K562 (cell line): Measurements from ENCODE around the gene GAD1. TPM values are rescaled to one million over a fixed set of nuclear protein-coding genes. Genes with fewer than 3 reads are reported as not detected.

Source experiments
- ATAC-seq: fragments of 200-7000 bp; cut with Tn5 transposase; 3 replicates; pipeline ENCODE4 v1.9.1; 2020; ENCODE audit warnings: moderate library complexity
- BruUV-seq: library from RNA; stranded (reverse); fragments of 400-500 nt; replicated peaks from 2 replicates; lab custom pipeline; 2021; lab: Mats Ljungman, UMichigan
- CTCF ChIA-PET: fragments of 300-600 bp; formaldehyde crosslinking; extraction: SDS; loops from one replicate; lab custom pipeline; 2021; ENCODE audit warnings: low intra/inter-chr PET ratio; lab: Yijun Ruan, JAX
- POLR2A ChIA-PET: fragments of 300-600, 350-650 bp; sonication (Branson Sonifier 250); formaldehyde crosslinking; extraction: SDS; loops from one replicate; lab custom pipeline; 2021; ENCODE audit warnings: antibody characterized with exemption, inconsistent platforms; lab: Yijun Ruan, JAX
- DNase-seq, 4 experiments: peaks; one replicate each; pipeline versions ENCODE4 v3.0.0 to v3.0.0-alpha.2; 2011 to 2018; ENCODE audit warnings: low spot score in 3 of 4, mixed read lengths in 3 of 4; ENCODE audit errors: extremely low read depth in 1 of 4
- FAIRE-seq: peaks from 2 replicates; lab custom pipeline; 2011; peaks lifted over from hg19 to GRCh38; lab: Jason Lieb, UNC
- H2AFZ ChIP-seq: 2 replicates; pipeline ENCODE4 v1.6.0; 2011; ENCODE audit warnings: low read depth, low read length, control low read depth, inconsistent platforms
- H3K27ac ChIP-seq: fragments of 200-600 bp; 3 replicates; pipeline ENCODE4 v1.8.0; 2011; ENCODE audit warnings: low read depth, mild to moderate bottlenecking, control low read depth, inconsistent platforms, low read length, moderate library complexity, mixed read lengths; ENCODE audit errors: extremely low read depth
- H3K27me3 ChIP-seq, 2 experiments: fragments of 300-600 bp in 1 of 2; 2 replicates in 1 of 2; 3 replicates in 1 of 2; pipeline versions ENCODE4 v1.6.0 to v1.8.0; 2011; ENCODE audit warnings: inconsistent platforms in 2 of 2, low read length in 2 of 2, mild to moderate bottlenecking in 1 of 2, mixed read lengths in 1 of 2, moderate library complexity in 1 of 2; ENCODE audit not compliant: control insufficient read depth in 2 of 2, insufficient read depth in 2 of 2
- H3K36me3 ChIP-seq: fragments of 300-600 bp; 3 replicates; pipeline ENCODE4 v1.8.0; 2011; ENCODE audit warnings: mild to moderate bottlenecking, low read length, inconsistent platforms; ENCODE audit not compliant: control insufficient read depth, insufficient read depth
- H3K4me1 ChIP-seq, 2 experiments: fragments of 200-600 bp in 1 of 2; replicated peaks in 1 of 2; 2 replicates in 1 of 2; 3 replicates in 1 of 2; pipeline versions ENCODE4 v1.5.1 to v1.8.0; 2011; ENCODE audit warnings: inconsistent platforms in 2 of 2, low read length in 2 of 2, mild to moderate bottlenecking in 1 of 2, mixed read lengths in 1 of 2, moderate library complexity in 1 of 2; ENCODE audit not compliant: control insufficient read depth in 2 of 2, insufficient read depth in 2 of 2
- H3K4me2 ChIP-seq: 2 replicates; pipeline ENCODE4 v1.6.1; 2011; ENCODE audit warnings: low read length, control low read depth, inconsistent platforms, mixed read lengths; ENCODE audit not compliant: insufficient read depth
- H3K4me3 ChIP-seq: fragments of 200-600 bp; sonication (generic), shearing (Covaris generic); 2 replicates; pipeline ENCODE4 v1.5.1; 2016; ENCODE audit warnings: control low read depth, inconsistent platforms
- H3K79me2 ChIP-seq: fragments of 200-600 bp; 3 replicates; pipeline ENCODE4 v1.8.0; 2011; ENCODE audit warnings: low read length, inconsistent platforms; ENCODE audit not compliant: control insufficient read depth, insufficient read depth
- H3K9ac ChIP-seq, 2 experiments: 2 replicates each; pipeline versions ENCODE4 v1.6.0 to v1.6.1; 2011; ENCODE audit warnings: low read depth in 2 of 2, low read length in 2 of 2, control low read depth in 1 of 2, inconsistent platforms in 1 of 2, mild to moderate bottlenecking in 1 of 2, mixed read lengths in 1 of 2; ENCODE audit not compliant: insufficient read depth in 1 of 2
- H3K9me1 ChIP-seq: one replicate; pipeline ENCODE4 v1.6.0; 2011; ENCODE audit warnings: inconsistent platforms, mild to moderate bottlenecking, low read length, moderate library complexity; ENCODE audit not compliant: control insufficient read depth, insufficient read depth
- H3K9me3 ChIP-seq: replicated peaks from 2 replicates; pipeline ENCODE4 v1.5.1; 2011; ENCODE audit warnings: low read depth, low read length, inconsistent platforms; ENCODE audit not compliant: control insufficient read depth, insufficient read depth
- H4K20me1 ChIP-seq: replicated peaks from 2 replicates; pipeline ENCODE4 v1.6.1; 2011; ENCODE audit warnings: low read length, inconsistent platforms, mixed read lengths; ENCODE audit not compliant: control insufficient read depth, insufficient read depth
- ATF6 ChIP-seq: sonication (generic); formaldehyde crosslinking; IDR thresholded peaks from 2 replicates; pipeline ENCODE4 v1.4.0; 2020; ENCODE audit warnings: mild to moderate bottlenecking, missing genetic modification reagents
- KAT8 ChIP-seq: fragments of 450-650 bp; IDR thresholded peaks from 2 replicates; pipeline ENCODE4 v1.6.1; 2016; ENCODE audit warnings: low read depth, mild to moderate bottlenecking
- ZNF316 ChIP-seq: fragments of 450-650 bp; IDR thresholded peaks from 2 replicates; pipeline ENCODE4 v1.6.1; 2016
- WGBS: fragments of 100-300 bp; shearing (Covaris generic); methylation state at CpG from one replicate; pipeline ENCODE4 v1.1.6; 2016; ENCODE audit warnings: low coverage, mixed read lengths; ENCODE audit not compliant: insufficient coverage; ENCODE audit errors: missing lambda C conversion rate; 5-methylcytosine and 5-hydroxymethylcytosine counted together
- in situ Hi-C: fragments of 300-500 bp; cut with MboI; formaldehyde crosslinking; loops from 4 replicates; pipeline ENCODE4 v1.15.0; 2018; ENCODE audit warnings: inconsistent platforms, mixed read lengths
- intact Hi-C: fragments of 100-400 bp; cut with micrococcal nuclease; formaldehyde crosslinking; loops from 2 replicates; pipeline ENCODE4 v1.14.2; 2022
- polyA plus RNA-seq, 8 experiments: library from polyadenylated mRNA; depleted of rRNA in 4 of 8; stranded (reverse) in 5 of 8; unstranded in 3 of 8; fragments of >200 nt; fragmentation: Nextera tagmentation in 2 of 8; fragmentation: Illumina TruSeq in 1 of 8; extraction: Ambion mirVana in 2 of 8; extraction: Trizol in 1 of 8; gene quantifications; 2 replicates each; pipeline versions ENCODE4 v1.2.1 to v1.2.3, GENCODE V29; 2011 to 2014; ENCODE audit warnings: inconsistent platforms in 1 of 8, missing spikeins in 1 of 8
- total RNA-seq, 7 experiments: library from RNA; depleted of rRNA in 6 of 7; stranded (reverse); fragments of >200 nt in 6 of 7; fragmentation: Illumina TruSeq in 2 of 7; extraction: Trizol in 2 of 7; gene quantifications; 2 replicates each; pipeline versions ENCODE4 v1.2.1 to v1.2.3, GENCODE V29; 2011 to 2021; ENCODE audit warnings: low replicate concordance in 1 of 7
- TF ChIP-seq, protein P1 (sequence below), 2 experiments: IDR thresholded peaks; 2 replicates each; pipeline ENCODE4 v1.6.1; 2012; ENCODE audit warnings: improper control_type of control experiment in 2 of 2, low read depth in 2 of 2, low read length in 2 of 2, borderline replicate concordance in 1 of 2

GAD1 gene
- total and polyA plus RNA-seq, 9 of the 15 experiments (the other 6 are each of a cell fraction or from before 2014, with no cell fraction given): 2.7 to 29.1 (median 15.7) TPM

DNA sequence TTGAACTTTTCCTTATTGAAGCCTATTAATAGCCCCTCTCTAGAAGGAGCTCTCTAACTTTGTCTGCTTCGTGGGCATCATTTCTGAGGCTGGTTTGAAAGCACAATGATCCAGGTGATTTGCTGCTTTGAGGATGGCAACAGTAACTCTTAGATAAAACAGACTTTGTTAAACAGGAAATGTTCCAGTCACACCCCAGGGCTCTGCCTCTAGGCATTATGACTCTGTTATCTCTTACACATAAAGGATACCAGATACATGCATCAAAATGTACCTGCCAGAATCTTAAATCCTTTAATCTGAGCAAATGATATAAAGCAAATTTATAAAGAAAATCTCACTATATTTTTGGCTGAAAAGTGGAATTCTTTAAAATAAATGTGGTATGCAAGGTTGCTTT is 52.3 kb downstream of the GAD1 start (continued):
- TF ChIP-seq, protein P1, sequence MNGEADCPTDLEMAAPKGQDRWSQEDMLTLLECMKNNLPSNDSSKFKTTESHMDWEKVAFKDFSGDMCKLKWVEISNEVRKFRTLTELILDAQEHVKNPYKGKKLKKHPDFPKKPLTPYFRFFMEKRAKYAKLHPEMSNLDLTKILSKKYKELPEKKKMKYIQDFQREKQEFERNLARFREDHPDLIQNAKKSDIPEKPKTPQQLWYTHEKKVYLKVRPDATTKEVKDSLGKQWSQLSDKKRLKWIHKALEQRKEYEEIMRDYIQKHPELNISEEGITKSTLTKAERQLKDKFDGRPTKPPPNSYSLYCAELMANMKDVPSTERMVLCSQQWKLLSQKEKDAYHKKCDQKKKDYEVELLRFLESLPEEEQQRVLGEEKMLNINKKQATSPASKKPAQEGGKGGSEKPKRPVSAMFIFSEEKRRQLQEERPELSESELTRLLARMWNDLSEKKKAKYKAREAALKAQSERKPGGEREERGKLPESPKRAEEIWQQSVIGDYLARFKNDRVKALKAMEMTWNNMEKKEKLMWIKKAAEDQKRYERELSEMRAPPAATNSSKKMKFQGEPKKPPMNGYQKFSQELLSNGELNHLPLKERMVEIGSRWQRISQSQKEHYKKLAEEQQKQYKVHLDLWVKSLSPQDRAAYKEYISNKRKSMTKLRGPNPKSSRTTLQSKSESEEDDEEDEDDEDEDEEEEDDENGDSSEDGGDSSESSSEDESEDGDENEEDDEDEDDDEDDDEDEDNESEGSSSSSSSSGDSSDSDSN (IDR thresholded peaks at IDR 0.05; ENCODE audit: borderline replicate concordance in 1 of 2, low read depth in 2 of 2, low read length in 2 of 2): no peak
- TF ChIP-seq KAT8: no peak

DNA sequence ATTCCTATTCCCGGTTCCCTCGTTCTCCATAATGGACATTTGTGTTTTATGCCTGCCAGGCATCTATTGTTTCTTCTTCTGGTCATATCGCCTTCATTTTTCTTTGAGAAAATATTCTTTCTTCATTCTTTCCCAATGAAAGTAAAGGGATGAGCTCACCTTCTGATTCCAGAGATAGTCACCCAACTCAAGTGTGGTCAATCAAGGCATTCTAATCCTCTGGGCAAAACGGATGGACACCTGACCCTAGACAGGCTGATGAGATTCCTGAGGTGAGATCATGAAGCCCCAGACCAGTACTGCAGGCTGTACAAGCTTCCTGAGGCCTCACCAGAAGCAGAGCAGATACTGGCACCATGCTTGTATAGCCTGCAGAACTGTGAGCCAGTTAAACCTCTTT is 52.8 kb downstream of the GAD1 start:
- H3K9ac ChIP-seq: no peak overlapping the region
- no peaks in the 10 kb centered on the region for H3K27me3 ChIP-seq
- no peak overlapping the region for H2AFZ ChIP-seq
- no peaks in the 10 kb centered on the region; a peak in 2 of 5 replicates for H3K4me1 ChIP-seq
- intact Hi-C loops: no loop called here
- no peaks in the 10 kb centered on the region for H3K36me3 ChIP-seq
- no peaks in the 10 kb centered on the region for H3K9me3 ChIP-seq
- WGBS: 19% methylated on average over 4 of the region's 4 CpGs
- CTCF ChIA-PET: no interaction called here
- no peak overlapping the region for H3K4me3 ChIP-seq
- no peaks in the 10 kb centered on the region for H3K9me1 ChIP-seq
- H3K27ac ChIP-seq: no peak overlapping the region
- H4K20me1 ChIP-seq: no peaks in the 10 kb centered on the region
- DNase-seq (no peak), ATAC-seq (no peak), FAIRE-seq (no peak)
- in situ Hi-C loops: no loop called here
- TF ChIP-seq ATF6 (CRISPR knock-in tag): no peak
- TF ChIP-seq ZNF316: peak; percentile 27; the same call in 1 of the 2 replicates
- no TSS peak for BruUV-seq
- POLR2A ChIA-PET: no interaction called here
- H3K79me2 ChIP-seq: no peaks in the 10 kb centered on the region
- no peak overlapping the region for H3K4me2 ChIP-seq
